ENCODE results near the gene KIF3C.
A peak's percentile ranks its signal among the peaks of the same experiment; 100 is the strongest.
"Not testable (repeated sequence)": the region's sequence is repeated elsewhere in the genome, so short reads cannot be mapped to it uniquely, and the experiment has no call there.

The KIF3C gene

DNA sequence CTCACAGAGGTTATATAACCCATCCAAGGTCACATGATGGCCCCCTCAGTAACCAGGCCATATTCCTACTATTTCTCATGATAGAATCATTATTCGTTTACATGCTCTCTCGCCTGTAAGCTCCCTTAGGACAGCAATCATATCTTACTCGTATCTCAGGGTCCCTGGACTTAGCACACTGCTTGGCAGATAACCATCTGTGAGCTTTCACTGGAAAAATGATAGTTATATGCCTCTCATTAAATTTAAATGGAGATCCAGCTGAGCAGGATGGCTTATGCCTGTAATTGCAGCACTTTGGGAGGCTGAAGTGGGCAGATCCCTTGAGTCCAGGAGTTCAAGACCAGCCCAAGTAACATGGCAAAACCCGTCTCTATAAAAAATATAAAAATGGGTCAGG is 21.9 kb downstream of the KIF3C start:
- DNase-seq (ENCODE audit: low spot score) = no peak

DNA sequence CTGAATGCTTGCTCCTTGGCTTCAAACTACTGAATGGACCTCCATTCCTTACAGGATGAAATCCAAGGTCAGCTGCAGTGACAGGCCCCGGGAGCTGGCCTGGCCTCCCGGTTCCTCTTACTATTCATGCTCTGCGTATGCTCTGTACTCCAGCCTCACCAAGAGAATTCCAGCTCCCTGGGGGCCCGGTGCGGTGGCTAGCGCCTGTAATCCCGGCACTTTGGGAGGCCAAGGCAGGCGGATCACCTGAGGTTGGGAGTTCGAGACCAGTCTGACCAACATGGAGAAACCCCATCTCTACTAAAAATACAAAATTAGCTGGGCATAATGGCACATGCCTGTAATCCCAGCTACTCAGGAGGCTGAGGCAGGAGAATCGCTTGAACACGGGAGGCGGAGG is 23.7 kb downstream of the KIF3C start:
- not testable (repeated sequence) for DNase-seq (ENCODE audit: low spot score)

DNA sequence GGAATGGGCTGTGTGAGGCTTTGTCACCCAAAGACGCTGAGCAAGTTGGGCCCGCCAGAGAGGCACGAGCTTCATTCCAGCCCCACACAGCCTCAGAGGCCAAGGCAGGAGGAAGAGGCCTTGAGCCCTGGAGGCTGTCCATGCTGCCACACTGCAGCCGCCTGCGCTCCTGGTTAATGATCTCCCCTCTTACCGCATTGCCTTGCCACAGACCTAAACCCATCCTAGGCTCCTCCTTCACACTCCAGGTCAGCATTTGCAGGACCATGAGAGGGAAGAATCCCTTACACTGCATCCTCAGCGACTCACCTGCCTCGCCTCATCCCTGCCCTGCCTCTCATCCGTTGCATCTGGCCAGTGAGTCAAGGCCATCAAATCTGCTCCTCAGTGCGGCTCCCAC is 24.6 kb downstream of the KIF3C start:
- DNase-seq (ENCODE audit: low spot score) = no peak

DNA sequence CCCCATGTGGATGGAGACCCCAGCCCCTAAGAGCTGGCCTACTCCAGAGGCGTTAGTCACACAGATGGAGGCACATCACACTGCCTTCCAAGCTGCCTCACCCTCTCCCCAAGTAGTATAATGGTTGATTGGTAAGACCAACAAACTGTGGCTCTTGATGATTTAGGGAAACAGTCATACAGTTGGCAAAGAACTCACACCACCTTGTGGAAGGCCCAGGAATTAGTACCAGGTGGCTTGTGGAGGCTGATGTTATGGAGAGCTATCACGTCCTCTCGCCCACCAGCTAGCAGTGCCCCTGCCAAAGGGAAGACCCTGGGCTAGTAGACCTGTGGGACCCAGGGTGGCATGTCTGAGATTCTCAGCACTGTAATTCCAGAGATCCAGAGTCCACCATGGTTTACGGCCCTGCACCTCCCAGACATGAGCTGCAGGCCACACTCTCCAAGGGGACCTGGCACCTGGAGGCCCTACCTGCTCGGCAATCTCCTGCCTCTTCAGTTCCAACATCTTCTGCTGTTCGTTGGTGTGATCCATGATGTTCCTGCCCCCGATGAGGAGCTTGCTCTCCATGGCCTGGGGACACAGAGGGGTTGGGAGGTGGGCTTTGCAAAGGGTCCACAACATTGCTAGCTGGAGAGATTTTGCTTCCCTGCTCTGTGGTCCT is 26.3 kb downstream of the KIF3C start:
- DNase-seq (ENCODE audit: low spot score) = peak; percentile 26

DNA sequence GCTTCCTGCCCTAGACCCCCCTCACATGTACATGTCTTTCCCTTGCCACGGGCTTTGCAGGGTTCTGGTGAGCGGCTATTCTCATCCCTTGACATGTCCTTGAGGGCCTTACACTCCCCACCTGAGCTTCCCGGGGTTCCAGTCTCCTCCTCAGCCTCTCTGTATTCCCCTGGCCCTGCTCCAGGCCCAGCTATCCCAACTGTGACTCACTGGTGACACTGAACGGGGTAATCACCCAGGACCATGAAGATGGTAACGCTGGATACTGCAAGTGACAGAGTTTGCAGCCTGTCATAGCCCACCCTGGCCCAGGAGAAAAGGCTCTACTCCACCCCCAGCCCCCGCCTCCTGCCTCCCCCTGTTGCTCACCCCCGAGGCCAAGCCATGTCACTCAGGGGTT is 27.3 kb downstream of the KIF3C start:
- DNase-seq (ENCODE audit: low spot score) = no peak

DNA sequence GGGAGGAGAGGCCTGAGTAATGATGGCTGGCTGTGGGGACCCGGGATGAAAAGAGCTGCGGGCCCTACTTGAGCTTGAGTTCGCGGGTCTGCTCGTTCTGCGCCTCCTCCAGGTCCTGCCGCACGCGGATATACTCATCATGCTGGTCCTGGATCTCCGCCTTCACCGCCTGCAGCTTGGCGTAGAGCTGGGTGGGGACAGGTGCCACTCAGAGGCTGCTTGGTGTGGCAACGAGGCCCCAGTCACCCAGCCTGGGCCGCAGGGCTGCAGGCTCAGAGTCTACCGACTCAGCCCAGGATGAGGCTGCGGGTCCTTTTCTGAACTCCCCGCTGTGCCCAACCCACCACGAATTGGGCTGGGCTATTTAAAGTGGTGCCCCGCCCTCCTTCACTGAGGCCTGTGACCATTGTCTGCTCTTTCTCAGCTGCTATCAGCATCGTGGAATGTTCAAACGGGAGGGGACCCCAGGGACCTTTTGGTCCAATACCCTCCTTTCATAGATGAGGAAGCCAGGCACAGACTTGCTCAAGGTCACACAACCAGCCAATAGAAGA is 28.0 kb downstream of the KIF3C start:
- no peak for DNase-seq (ENCODE audit: low spot score)

DNA sequence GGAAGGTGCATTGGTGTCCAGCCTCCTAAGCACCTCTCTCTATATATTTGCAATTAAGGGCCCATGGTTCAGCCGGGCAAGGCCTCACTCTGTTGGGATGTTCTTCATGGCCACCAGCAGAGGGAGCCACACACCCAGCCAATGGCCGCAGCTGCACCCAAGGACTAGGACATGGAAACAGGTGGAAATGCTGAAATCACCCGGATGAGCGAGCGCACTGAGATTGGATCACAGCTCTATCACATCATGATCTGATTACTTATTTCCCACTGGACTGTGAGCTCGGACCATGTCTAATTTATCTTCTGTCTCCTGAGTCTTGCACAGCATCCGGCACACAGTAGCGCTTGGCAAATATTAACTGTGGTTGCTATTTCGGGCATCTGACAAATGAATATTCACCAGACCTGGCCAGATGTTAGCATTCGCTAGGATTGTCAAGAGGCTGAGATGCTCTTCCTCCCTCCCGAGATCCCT is 31.2 kb downstream of the KIF3C start:
- DNase-seq (ENCODE audit: low spot score) = peak; percentile 83

DNA sequence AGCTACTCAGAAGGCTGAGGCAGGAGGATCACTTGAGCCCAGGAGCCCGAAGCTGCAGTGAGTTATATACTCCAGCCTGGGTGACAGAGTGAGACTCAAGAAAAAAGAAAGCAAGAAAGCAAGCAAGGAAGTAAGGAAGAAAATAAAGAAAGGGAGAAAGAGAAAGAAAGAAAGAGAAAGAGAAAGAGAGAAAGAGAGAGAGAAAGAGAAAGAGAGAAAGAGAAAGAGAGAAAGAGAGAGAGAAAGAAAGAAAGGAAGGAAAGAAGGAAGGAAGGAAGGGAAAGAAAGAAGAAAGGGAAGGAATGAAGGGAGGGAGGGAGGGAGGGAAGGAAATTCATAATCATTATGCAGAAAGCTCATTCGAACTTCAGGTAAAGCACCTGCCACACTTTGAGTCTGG is 33.9 kb downstream of the KIF3C start:
- no peak for DNase-seq (ENCODE audit: low spot score)

DNA sequence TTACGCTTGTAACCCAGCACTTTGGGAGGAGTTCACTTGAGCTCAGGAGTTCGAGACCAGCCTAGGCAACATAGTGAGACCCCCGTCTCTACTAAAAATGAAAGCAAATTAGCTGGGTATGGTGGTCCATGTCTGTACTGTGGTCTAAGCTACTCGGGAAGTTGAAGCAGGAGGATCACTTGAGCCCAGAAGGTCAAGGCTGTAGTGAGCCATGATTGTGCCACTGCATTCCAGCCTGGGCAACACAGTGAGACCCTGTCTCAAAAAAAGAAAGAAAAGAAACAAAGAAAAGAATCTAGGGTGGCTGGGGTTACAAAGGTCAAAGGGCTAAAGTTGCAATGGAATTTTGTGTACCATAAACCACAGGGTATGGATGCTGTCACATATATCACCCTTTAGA is 41.3 kb downstream of the KIF3C start:
- no peak for DNase-seq (ENCODE audit: low spot score)

DNA sequence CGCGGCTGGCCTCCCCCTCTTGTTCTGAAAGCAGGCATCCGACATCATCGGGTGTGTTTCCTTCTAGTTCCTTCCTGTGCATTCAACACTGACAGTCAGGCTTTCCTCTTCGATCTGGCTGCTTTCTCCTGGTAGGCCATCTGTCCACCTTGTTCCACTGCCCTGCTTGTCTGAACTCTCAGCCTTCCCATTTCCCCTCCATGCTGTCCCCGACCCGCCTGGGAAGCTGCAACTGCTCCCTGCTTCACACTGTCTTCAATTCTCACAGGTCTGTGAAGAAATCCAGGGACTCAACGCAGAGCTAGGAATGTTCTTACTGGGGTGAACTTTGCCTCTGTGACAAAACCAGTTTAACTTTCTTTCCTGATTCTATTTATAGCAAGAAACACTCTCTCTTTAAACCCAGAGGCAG is 43.0 kb downstream of the KIF3C start:
- DNase-seq (ENCODE audit: low spot score) = no peak

DNA sequence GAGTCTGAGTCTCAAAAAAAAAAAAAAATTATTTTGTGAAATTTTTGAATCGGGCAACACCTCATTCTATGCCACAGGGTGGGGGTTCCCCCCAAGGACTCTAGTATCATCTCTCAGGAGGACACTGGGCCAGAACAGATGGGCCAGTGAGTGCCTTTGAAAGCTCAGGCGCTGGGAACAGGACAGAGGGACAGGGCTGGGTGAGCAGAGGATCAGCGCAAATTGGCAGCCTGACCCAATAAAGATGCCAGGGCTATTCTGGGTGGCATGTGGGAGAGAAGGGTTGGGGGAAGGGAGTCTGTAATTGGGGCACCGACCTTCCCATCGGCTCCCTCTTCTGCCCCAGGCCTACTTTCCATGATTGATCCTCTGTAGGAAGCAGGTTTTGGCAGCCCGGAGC is 44.0 kb downstream of the KIF3C start:
- no peak for DNase-seq (ENCODE audit: low spot score)

DNA sequence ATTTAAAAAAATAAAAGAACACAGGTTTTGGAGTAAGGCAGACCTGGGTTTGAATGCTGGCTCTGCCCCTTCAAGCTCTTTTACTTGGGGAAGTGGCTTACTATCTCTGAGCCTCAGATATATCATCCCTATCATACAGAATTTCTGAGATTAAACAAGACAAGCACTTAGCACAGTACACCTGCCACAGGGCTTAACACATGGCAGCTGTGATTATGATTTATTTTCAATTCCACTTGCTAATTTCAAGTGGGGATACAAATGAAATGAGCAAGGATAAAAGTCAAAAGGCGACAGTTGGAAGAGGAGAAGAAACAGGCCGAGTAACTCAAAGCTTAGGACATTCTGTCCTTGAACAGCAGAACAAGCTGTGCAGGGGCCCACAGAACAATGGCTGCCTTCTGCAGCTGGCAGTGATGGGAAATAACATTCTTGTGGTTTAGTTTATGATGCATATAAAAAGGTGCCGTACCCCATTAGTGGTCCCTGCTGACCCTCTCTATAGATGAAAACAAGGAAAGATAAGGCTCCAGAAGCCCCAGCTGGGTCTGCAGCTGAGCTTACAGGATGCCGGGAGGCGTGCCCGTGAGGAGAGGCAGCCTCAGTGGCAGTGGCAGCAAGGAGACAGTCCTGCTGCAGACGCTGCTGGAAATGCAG is 45.3 kb downstream of the KIF3C start:
- no peak for DNase-seq (ENCODE audit: low spot score)

DNA sequence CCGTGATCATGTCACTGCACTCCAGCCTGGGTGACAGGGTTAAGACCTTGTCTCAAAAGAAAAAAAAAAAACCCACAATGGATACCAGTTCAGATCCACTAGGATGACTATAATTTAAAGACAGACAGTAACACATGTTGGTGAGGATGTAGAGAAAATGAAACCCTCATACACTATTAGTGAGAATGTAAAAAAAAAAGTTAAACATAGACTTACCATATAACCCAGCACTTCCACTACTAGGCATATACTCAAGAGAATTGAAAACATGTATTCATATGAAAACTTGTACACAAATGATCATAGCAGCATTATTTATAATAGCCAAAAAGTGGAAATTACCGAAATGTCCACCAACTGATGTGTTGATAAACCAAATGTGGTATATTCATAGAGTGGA is 48.7 kb downstream of the KIF3C start:
- DNase-seq (ENCODE audit: low spot score) = no peak

DNA sequence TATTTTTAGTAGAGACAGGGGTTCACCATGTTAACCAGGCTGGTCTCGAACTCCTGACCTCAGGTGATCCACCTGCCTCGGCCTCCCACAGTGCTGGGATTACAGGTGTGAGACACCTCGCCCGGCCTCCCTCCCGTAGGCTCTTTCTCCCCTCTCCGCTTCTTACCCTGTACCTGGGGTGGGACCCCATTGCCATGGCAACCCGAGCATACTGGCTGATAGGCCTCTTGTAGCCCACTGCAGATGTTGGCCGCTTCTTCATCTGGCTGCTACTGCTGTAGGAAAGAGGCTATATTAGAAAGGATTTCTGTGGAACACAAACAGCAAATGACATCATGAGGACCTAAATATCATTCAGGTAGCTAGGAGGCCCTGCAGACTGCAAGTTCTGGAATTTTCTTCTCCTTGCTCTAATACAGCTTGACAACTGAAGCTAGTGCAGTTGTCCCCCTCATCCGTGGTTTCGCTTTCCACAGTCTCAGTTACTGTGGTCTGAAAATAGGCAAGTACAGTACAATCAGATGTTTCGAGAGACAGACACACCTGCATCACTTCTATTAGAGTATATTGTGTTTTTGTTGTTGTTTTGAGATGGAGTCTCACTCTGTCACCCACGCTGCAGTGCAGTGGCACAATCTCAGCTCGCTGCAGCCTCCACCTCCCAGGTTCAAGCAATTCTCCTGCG is 52.4 kb downstream of the KIF3C start:
- DNase-seq (ENCODE audit: low spot score) = no peak

DNA sequence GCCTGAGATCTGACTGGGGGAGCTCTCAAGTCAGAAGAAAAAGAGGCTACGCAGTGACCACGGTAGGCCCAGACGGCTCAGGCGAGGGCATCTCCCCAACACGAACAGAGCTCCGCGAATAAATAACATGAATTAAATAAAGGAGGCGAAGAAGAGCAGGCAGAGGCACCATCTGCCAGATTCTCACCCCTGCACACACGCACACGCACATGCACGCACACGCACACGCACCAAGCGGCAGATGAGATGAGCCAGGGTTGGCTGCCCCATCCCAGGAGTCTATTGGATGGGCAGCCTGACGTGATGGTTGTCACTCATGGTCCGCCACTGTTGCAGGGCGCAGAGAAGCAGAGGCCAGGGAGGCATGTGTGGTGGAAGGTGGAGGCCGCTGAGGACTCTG is 53.6 kb downstream of the KIF3C start:
- DNase-seq (ENCODE audit: low spot score) = no peak

DNA sequence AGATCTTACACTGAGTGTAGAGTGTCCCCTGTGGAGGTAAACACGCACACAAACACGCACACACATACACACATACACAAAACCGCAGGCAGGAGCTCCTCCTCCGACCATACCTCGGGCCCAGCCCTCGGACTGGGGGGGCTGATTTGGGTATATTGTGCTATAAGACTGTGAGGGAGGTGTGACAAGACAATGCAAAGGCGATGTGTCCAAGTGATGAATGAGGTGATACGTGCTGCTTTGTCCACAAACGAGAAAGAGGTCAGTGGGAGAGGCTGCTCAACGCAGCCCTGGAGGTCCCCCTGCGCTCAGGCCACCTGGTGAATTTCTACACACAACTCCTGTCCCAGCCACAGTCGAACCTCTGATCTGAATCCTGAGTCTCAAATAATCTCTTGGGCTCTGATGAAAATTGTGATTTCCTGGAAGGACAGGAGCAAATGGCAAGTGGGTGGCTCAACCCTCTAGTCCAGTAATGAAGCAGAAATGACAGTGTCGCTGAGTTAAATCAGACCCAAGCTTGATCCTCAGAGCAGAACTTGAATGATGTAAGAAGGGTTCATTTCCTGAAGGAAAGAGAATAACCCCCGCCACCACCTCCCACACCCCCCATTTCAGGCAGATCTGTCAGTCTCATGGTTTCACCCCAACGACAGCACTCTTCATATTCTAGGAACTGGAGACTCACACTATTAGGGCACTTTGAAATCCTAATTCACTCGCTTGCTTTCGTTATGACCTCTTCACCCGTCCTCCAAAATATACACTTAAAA is 55.1 kb downstream of the KIF3C start:
- DNase-seq (ENCODE audit: low spot score) = no peak

DNA sequence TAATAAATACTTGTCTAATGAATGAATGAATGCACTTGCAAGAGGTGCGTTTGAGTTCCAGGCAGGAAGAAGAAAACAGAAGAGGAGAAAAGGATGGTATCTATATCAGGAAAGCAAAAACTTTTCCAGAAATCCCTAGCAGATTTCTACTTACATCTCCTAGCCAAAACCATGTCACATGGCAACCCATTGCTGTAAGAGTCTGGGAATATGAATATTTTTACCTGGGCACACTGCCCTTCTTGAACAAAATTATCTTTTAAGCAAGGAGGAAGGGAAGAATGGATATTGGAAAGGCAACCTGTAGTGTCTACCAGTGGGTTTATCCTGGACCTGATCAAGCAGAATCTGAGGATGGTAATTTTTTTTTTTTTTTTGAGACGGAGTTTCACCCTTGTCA is 59.8 kb downstream of the KIF3C start:
- no peak for DNase-seq (ENCODE audit: low spot score)

DNA sequence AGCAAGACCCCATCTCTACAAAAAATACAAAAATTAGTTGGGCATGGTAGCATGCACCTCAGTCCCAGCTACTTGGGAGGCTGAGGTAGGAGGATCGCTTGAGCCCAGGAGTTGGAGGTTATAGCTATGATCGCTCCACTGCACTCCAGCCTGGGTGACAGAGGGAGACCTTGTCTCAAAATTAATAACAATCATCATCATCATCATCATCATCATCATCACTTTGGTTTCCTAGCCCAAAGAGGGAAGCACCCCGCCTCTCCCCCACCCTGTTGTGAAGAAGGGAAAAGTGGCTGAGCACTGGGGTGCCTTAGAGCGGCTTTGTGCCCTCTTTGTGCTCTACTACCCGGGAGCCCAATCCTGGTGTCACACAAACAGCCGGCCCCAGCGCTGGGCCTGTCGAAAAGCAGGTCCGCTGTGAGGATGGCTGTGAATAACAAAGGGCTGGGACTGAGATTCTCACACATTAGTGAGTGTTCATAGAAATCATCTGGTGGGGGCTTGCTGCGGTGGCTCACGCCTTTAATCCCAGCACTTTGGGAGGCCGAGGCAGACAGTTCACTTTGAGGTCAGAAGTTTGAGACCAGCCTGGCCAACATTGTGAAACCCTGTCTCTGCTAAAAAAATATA is 61.4 kb downstream of the KIF3C start:
- no peak for DNase-seq (ENCODE audit: low spot score)

DNA sequence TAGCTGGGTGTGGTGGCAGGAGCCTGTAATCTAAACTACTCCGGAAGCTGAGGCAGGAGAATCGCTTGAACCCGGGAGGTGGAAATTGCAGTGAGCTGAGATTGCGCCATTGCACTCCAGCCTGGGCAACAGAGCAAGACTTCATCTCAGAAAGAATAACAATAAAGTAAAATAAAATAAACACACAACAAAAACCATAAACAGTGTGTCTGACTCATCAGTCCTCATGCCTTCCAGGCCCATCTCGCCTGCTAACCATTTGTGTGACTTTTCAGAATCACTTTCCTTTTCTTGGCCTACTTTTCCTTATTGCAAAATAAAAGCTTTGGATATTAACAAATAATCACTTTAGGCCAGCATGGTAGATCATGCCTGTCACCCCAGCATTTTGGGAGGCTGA is 62.0 kb downstream of the KIF3C start:
- no peak for DNase-seq (ENCODE audit: low spot score)

DNA sequence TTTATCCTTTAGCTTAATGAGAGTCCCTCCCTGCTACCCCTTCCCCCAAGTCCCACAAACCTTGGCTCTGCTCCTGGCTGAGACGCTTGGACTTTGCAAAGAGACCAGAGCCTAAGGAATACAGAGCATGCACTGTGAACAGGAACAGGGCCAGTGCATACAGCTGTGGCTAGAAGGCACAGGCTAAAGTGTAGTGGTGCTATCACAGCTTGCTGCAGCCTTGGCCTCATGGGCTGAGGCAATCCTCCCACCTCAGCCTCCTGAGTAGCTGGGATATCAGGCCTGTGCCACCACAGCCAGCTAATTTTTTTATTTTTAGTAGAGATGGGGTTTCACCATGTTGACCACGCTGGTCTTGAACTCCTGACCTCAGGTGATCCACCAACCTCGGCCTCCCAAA is 64.5 kb downstream of the KIF3C start:
- DNase-seq (ENCODE audit: low spot score) = no peak

DNA sequence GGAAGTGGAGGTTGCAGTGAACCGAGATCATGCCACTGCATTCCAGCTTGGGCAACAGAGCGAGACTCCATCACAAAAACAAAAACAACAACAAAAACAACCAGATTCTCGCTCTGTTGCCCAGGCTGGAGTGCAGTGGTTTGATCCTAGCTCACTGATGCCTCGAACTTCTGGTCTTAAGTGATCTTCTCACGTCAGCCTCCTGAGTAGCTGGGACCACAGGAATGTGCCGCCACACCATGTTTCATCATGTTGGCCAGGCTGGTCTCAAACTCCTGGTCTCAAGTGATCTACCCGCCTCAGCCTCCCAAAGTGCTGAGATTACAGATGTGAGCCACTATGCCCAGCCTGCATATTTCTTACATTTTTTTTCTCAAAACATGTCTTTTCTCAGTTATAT is 64.9 kb downstream of the KIF3C start:
- DNase-seq (ENCODE audit: low spot score) = not testable (repeated sequence)

Measured in NAMALWA (cell line).